ENCODE data around the gene SRPK3.
"Not testable (repeated sequence)": the region's sequence is repeated elsewhere in the genome, so short reads cannot be mapped to it uniquely, and the experiment has no call there.

SRPK3 gene

GRCh38 chrX:153812220-153812619 lies 31.4 kb downstream of the SRPK3 start:
- DNase-seq (ENCODE audit: low read depth) = no peak

DNA sequence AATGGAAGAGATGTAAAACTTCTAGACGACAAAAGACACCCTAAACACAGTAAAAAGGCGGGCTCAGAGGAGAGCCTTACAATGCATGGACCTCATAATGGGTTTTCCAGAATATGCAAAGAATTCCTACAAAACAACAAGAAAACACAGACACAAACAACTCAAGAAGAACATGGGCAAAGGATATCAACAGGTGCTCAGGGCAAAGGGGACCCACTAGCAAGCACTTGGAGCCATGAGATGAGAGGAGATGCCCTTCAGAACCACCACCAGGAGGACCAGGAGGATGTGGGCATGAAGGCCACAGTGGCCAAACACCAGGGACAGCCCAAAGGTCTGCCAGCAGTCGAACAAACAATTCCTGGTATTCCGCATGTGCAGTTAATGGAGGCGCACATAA lies 32.3 kb downstream of the SRPK3 start:
- no peak overlapping the region for H3K4me3 ChIP-seq (ENCODE audit: control insufficient read depth, low read depth, low read length)
- TF ChIP-seq, protein P1, sequence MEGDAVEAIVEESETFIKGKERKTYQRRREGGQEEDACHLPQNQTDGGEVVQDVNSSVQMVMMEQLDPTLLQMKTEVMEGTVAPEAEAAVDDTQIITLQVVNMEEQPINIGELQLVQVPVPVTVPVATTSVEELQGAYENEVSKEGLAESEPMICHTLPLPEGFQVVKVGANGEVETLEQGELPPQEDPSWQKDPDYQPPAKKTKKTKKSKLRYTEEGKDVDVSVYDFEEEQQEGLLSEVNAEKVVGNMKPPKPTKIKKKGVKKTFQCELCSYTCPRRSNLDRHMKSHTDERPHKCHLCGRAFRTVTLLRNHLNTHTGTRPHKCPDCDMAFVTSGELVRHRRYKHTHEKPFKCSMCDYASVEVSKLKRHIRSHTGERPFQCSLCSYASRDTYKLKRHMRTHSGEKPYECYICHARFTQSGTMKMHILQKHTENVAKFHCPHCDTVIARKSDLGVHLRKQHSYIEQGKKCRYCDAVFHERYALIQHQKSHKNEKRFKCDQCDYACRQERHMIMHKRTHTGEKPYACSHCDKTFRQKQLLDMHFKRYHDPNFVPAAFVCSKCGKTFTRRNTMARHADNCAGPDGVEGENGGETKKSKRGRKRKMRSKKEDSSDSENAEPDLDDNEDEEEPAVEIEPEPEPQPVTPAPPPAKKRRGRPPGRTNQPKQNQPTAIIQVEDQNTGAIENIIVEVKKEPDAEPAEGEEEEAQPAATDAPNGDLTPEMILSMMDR (IDR thresholded peaks at IDR 0.05; ENCODE audit: control insufficient read depth, insufficient read depth, low read depth, low read length, missing control alignments) = no peak
- DNase-seq (ENCODE audit: low read depth) = no peak

More at GRCh38 chrX:153812220-153812619, 31.4 kb downstream of the SRPK3 start:
- H3K4me3 ChIP-seq (ENCODE audit: control insufficient read depth, low read depth, low read length) = no peak overlapping the region
- TF ChIP-seq, protein P1 (IDR thresholded peaks at IDR 0.05; ENCODE audit: control insufficient read depth, insufficient read depth, low read depth, low read length, missing control alignments) = no peak

- no peak for DNase-seq (ENCODE audit: low read depth)
- no peak overlapping the region for H3K4me3 ChIP-seq (ENCODE audit: control insufficient read depth, low read depth, low read length)
- TF ChIP-seq, protein P1 (IDR thresholded peaks at IDR 0.05; ENCODE audit: control insufficient read depth, insufficient read depth, low read depth, low read length, missing control alignments) = no peak
Measured at GRCh38 chrX:153814591-153815315, 33.9 kb downstream of the SRPK3 start.

DNA sequence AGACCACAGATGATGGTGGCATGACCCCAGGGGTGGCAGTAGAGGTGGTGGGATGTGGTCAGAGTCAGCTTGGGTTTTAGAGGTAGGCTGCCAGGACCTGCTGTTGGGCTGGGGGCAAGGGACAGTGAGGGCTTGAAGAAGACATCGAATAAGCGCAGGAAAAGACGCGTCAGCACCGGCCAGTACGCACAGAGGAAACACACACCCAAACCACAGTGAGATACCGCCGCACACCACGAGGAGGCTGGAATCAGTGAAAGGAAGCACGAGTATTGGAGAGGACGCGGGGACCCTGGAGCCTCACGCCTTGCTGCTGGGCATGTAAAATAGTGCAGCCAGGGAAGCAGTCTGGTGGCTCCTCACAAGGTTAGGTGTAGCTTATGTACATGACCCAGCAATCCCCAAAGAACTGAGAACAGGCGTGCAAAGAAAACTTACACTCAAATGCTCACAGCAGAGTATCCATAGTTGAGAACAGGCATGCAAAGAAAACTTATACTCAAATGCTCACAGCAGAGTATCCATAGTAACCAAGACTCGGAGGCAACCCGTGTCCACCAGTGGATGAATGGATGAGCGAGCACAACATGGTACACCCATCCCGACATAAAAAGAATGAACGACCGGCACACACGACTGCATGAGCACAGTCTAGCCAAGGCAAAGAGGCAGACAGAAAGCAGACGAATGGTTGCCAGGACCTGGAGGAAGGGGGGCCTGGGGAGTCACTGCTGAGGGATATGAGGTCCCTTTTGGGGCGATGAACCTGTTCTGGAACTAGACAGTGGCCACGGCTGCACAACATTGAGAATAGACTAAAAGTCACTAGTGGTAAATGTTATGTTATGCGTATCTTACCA lies 36.2 kb downstream of the SRPK3 start:
- DNase-seq (ENCODE audit: low read depth) = no peak
- TF ChIP-seq, protein P1 (IDR thresholded peaks at IDR 0.05; ENCODE audit: control insufficient read depth, insufficient read depth, low read depth, low read length, missing control alignments) = no peak
- no peak overlapping the region for H3K4me3 ChIP-seq (ENCODE audit: control insufficient read depth, low read depth, low read length)

- not testable (repeated sequence) for H3K4me3 ChIP-seq (ENCODE audit: control insufficient read depth, low read depth, low read length); DNase-seq (ENCODE audit: low read depth)
Measured at GRCh38 chrX:153818064-153818463, 37.2 kb downstream of the SRPK3 start.

DNA sequence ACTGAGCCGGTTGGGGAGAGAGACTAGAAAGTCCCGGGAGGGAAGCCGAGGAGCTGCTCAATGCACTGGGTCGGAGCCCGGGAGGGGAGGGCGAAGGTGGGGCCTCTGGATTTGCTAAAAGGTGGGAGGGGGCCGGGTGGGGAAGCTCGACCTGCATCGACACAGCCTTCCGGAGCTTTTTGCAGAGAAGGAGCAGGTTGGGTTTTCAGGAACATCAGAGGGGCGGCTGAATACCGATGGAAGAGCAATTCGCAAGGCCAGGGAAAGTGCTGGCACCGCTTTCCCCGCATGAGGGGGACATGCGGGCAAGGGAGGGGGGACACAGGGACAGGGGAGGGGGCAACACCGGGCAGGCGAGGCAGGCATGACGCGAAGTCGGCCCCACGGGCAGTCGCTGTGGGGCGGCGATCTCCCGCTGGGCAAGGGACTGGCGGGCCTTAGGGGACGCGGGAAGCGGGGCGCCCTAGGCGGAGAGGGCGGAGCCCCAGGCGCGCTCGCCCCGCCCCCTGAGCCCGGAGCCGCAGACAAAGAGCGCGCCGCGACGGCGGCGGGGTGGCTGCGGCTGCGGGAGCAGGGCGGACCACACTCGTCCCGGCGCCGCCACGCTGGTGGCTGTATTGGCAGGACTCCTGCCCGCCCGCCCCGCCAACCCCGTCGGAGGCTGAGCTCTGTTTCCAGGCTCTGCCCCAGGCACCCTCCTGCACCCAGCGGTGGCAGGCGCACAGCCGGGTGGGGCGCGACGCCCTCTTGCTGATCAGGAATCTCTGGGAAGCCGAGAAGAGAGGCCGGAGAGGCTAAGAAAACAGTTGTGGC lies 37.9 kb downstream of the SRPK3 start:
- TF ChIP-seq, protein P1 (IDR thresholded peaks at IDR 0.05; ENCODE audit: control insufficient read depth, insufficient read depth, low read depth, low read length, missing control alignments) = no peak
- H3K4me3 ChIP-seq (ENCODE audit: control insufficient read depth, low read depth, low read length) = no peak overlapping the region
- no peak for DNase-seq (ENCODE audit: low read depth)
